ENCODE measurements around the gene PKP4. TPM values are rescaled to one million over a fixed set of nuclear protein-coding genes. Genes with fewer than 3 reads are reported as not detected.

PKP4 gene
- total and polyA plus RNA-seq, 2 donors from 2014 or later = 120 to 243 TPM

- no peak overlapping the region for H3K27ac ChIP-seq (ENCODE audit: low read depth in 2 of 2, low read length in 2 of 2)
- no peak overlapping the region for H3K4me3 ChIP-seq (ENCODE audit: low read length in 3 of 3)
- H3K9me3 ChIP-seq (ENCODE audit: control insufficient read depth in 2 of 3, insufficient read depth in 1 of 3, low read length in 3 of 3) = no peaks in the 10 kb centered on the region
- FAIRE-seq (no peak), DNase-seq (no peak)
- no peak overlapping the region for H3K9ac ChIP-seq (ENCODE audit: low read length in 3 of 3)
- TF ChIP-seq CTCF (IDR thresholded peaks at IDR 0.05; ENCODE audit: borderline replicate concordance, extremely low read depth, insufficient read depth) = no peak
- H3K36me3 ChIP-seq (ENCODE audit: control insufficient read depth in 2 of 3, insufficient read depth in 3 of 3, low read length in 3 of 3) = peaks cover 3 to 21% (median 19%) of the 10 kb centered on the region in 3 donors
- no peaks in the 10 kb centered on the region for H3K27me3 ChIP-seq (ENCODE audit: control insufficient read depth, insufficient read depth, low read length)
- intact Hi-C loops (cut with DNase I) = no loop called here
- H3K4me1 ChIP-seq (ENCODE audit: control insufficient read depth in 2 of 3, insufficient read depth in 2 of 3, low read depth in 1 of 3, low read length in 3 of 3) = no peaks in the 10 kb centered on the region
These were observed 162.2 kb downstream of the PKP4 start for GRCh38 chr2:158618891-158619490.

GRCh38 chr2:158619496-158619895, 162.7 kb downstream of the PKP4 start:
- no peaks in the 10 kb centered on the region for H3K27me3 ChIP-seq (ENCODE audit: control insufficient read depth, insufficient read depth, low read length)
- no peak overlapping the region for H3K27ac ChIP-seq (ENCODE audit: low read depth in 2 of 2, low read length in 2 of 2)
- FAIRE-seq = no peak
- no peaks in the 10 kb centered on the region for H3K4me1 ChIP-seq (ENCODE audit: control insufficient read depth in 2 of 3, insufficient read depth in 2 of 3, low read depth in 1 of 3, low read length in 3 of 3)
- no peaks in the 10 kb centered on the region for H3K9me3 ChIP-seq (ENCODE audit: control insufficient read depth in 2 of 3, insufficient read depth in 1 of 3, low read length in 3 of 3)
- no peak for TF ChIP-seq CTCF (IDR thresholded peaks at IDR 0.05; ENCODE audit: borderline replicate concordance, extremely low read depth, insufficient read depth)
- intact Hi-C loops (cut with DNase I) = no loop called here
- H3K4me3 ChIP-seq (ENCODE audit: low read length in 3 of 3) = no peak overlapping the region
- peaks cover 3 to 26% (median 19%) of the 10 kb centered on the region in 3 donors for H3K36me3 ChIP-seq (ENCODE audit: control insufficient read depth in 2 of 3, insufficient read depth in 3 of 3, low read length in 3 of 3)
- DNase-seq = no peak
- no peak overlapping the region for H3K9ac ChIP-seq (ENCODE audit: low read length in 3 of 3)

- H3K9ac ChIP-seq (ENCODE audit: low read length in 3 of 3) = no peak overlapping the region
- no peak for DNase-seq
- no peak for FAIRE-seq
- TF ChIP-seq CTCF (IDR thresholded peaks at IDR 0.05; ENCODE audit: borderline replicate concordance, extremely low read depth, insufficient read depth) = no peak
- H3K4me1 ChIP-seq (ENCODE audit: control insufficient read depth in 2 of 3, insufficient read depth in 2 of 3, low read depth in 1 of 3, low read length in 3 of 3) = no peaks in the 10 kb centered on the region
- H3K4me3 ChIP-seq (ENCODE audit: low read length in 3 of 3) = no peak overlapping the region
- intact Hi-C loops (cut with DNase I) = no loop called here
- H3K9me3 ChIP-seq (ENCODE audit: control insufficient read depth in 2 of 3, insufficient read depth in 1 of 3, low read length in 3 of 3) = no peaks in the 10 kb centered on the region
- H3K36me3 ChIP-seq (ENCODE audit: control insufficient read depth in 2 of 3, insufficient read depth in 3 of 3, low read length in 3 of 3) = peaks cover 3 to 34% (median 26%) of the 10 kb centered on the region in 3 donors
- H3K27me3 ChIP-seq (ENCODE audit: control insufficient read depth, insufficient read depth, low read length) = no peaks in the 10 kb centered on the region
- H3K27ac ChIP-seq (ENCODE audit: low read depth in 2 of 2, low read length in 2 of 2) = no peak overlapping the region
These were observed 163.9 kb downstream of the PKP4 start for GRCh38 chr2:158620656-158621055.
